Peyer's patch (tissue), 4 donors: ENCODE results near the gene ARHGEF7. TPM values are rescaled to one million over a fixed set of nuclear protein-coding genes. Genes with fewer than 3 reads are reported as not detected.
A peak's percentile ranks its signal among the peaks of the same experiment; 100 is the strongest.

Experiments used
- DNase-seq, 3 donors: peaks; one replicate each; pipeline ENCODE4 v3.0.0-alpha.2; 2017 to 2019
- H3K27ac ChIP-seq, 4 donors: fragments of 200-600 bp; sonication (generic); one replicate each; pipeline ENCODE4 v1.5.1; 2016 to 2019
- H3K27me3 ChIP-seq, 2 donors: fragments of 200-600 bp; sonication (generic); one replicate each; pipeline ENCODE4 v1.5.1; 2019
- H3K36me3 ChIP-seq, 3 donors: fragments of 200-600 bp; sonication (generic); one replicate each; pipeline ENCODE4 v1.5.1; 2016 to 2019
- H3K4me1 ChIP-seq, 4 donors: fragments of 200-600 bp; sonication (generic); one replicate each; pipeline ENCODE4 v1.5.1; 2016 to 2019
- H3K4me3 ChIP-seq, 4 donors: fragments of 200-600 bp; sonication (generic); 1 replicate in 3 of 4; 2 replicates in 1 of 4; pipeline ENCODE4 v1.5.1; 2016 to 2019; ENCODE audit warnings: mild to moderate bottlenecking in 1 of 4
- H3K9me3 ChIP-seq, 4 donors: fragments of 200-600 bp; sonication (generic); one replicate each; pipeline ENCODE4 v1.5.1; 2016 to 2019; ENCODE audit warnings: mild to moderate bottlenecking in 1 of 4
- CTCF ChIP-seq, 6 experiments: fragments of 450-650 bp in 4 of 6; fragments of 200-600 bp in 2 of 6; sonication (generic) in 1 of 6; IDR thresholded peaks; one replicate each; pipeline ENCODE4 v1.5.1; 2017 to 2019; ENCODE audit warnings: antibody characterized with exemption in 6 of 6, mild to moderate bottlenecking in 3 of 6, moderate library complexity in 1 of 6
- POLR2A ChIP-seq, 2 donors: fragments of 450-650 bp; IDR thresholded peaks; one replicate each; pipeline ENCODE4 v1.5.1; 2017; ENCODE audit warnings: antibody characterized with exemption in 2 of 2, mild to moderate bottlenecking in 2 of 2, moderate library complexity in 2 of 2
- total RNA-seq, 4 donors: library from RNA; depleted of rRNA; stranded (reverse); fragments of >200 nt; gene quantifications; one replicate each; pipeline ENCODE4 v1.1.0, GENCODE V29; 2016

Gene ARHGEF7
- total RNA-seq, 4 donors from 2014 or later, result 58.1 to 117 (median 95.5) TPM

- no peaks in the 10 kb centered on the region for H3K4me1 ChIP-seq
These were observed 204.4 kb downstream of the ARHGEF7 start for GRCh38 chr13:111319521-111319920.

GRCh38 chr13:111319998-111320911, 205.1 kb downstream of the ARHGEF7 start, which contains the start of gene TEX29:
Gene TEX29 (plus strand): TSS chr13:111320642. CDS start chr13:111320891, 249 bp downstream.
- H3K36me3 ChIP-seq, result no peaks in the 10 kb centered on the region
- TF ChIP-seq CTCF (IDR thresholded peaks at IDR 0.05), result no peak
- TF ChIP-seq POLR2A (IDR thresholded peaks at IDR 0.05), result no peak
- H3K4me3 ChIP-seq, result no peak within 1 kb of the TSS
- no peaks in the 10 kb centered on the region for H3K27me3 ChIP-seq
- no peaks in the 10 kb centered on the region for H3K4me1 ChIP-seq
- H3K27ac ChIP-seq, result no peak within 1 kb of the TSS
- no peaks in the 10 kb centered on the region for H3K9me3 ChIP-seq
- DNase-seq, result peak in 2 of 3 donors; percentile 38 to 42

More at GRCh38 chr13:111319521-111319920, 204.4 kb downstream of the ARHGEF7 start:
- no peak for TF ChIP-seq POLR2A (IDR thresholded peaks at IDR 0.05)
- no peak for TF ChIP-seq CTCF (IDR thresholded peaks at IDR 0.05)
- Histone ChIP-seq H3K36me3 (no peaks in the 10 kb centered on the region), H3K4me3 (no peak overlapping the region), H3K27ac (no peak overlapping the region), H3K27me3 (no peaks in the 10 kb centered on the region), H3K9me3 (no peaks in the 10 kb centered on the region)
- peak in 2 of 3 donors; percentile 25 to 33 for DNase-seq

- H3K36me3 ChIP-seq, result no peaks in the 10 kb centered on the region
- TF ChIP-seq CTCF (IDR thresholded peaks at IDR 0.05), result no peak
- no peak for TF ChIP-seq POLR2A (IDR thresholded peaks at IDR 0.05)
- H3K27me3 ChIP-seq, result no peaks in the 10 kb centered on the region
- H3K4me1 ChIP-seq, result no peaks in the 10 kb centered on the region
- H3K27ac ChIP-seq, result no peak overlapping the region
- no peak overlapping the region for H3K4me3 ChIP-seq
- no peaks in the 10 kb centered on the region for H3K9me3 ChIP-seq
- DNase-seq, result peak in 1 of 3 donors; percentile 13
These were observed 207.1 kb downstream of the ARHGEF7 start for GRCh38 chr13:111322001-111322915.

GRCh38 chr13:111322916-111323331, 207.8 kb downstream of the ARHGEF7 start:
- no peaks in the 10 kb centered on the region for H3K9me3 ChIP-seq
- TF ChIP-seq CTCF (IDR thresholded peaks at IDR 0.05) (no peak), POLR2A (IDR thresholded peaks at IDR 0.05) (no peak)
- no peaks in the 10 kb centered on the region for H3K4me1 ChIP-seq
- H3K27ac ChIP-seq, result no peak overlapping the region
- no peak overlapping the region for H3K4me3 ChIP-seq
- H3K36me3 ChIP-seq, result no peaks in the 10 kb centered on the region
- no peaks in the 10 kb centered on the region for H3K27me3 ChIP-seq
- peak in 1 of 3 donors; percentile 34 for DNase-seq

- H3K9me3 ChIP-seq, result no peaks in the 10 kb centered on the region
- no peaks in the 10 kb centered on the region for H3K4me1 ChIP-seq
- H3K4me3 ChIP-seq, result no peak overlapping the region
- no peak overlapping the region for H3K27ac ChIP-seq
- peak in 1 of 3 donors; percentile 34 for DNase-seq
- TF ChIP-seq CTCF (IDR thresholded peaks at IDR 0.05) (no peak), POLR2A (IDR thresholded peaks at IDR 0.05) (no peak)
- H3K36me3 ChIP-seq, result no peaks in the 10 kb centered on the region
- H3K27me3 ChIP-seq, result no peaks in the 10 kb centered on the region
These were observed 208.4 kb downstream of the ARHGEF7 start for GRCh38 chr13:111323549-111323948.
